ENCODE results near the gene LRRC3B.

The LRRC3B gene

GRCh38 chr3:26631390-26631738 is 8.8 kb downstream of the LRRC3B start:
- DNase-seq = no peak

GRCh38 chr3:26634601-26635000 is 12.0 kb downstream of the LRRC3B start:
- no peak for DNase-seq

GRCh38 chr3:26636096-26636727 is 13.6 kb downstream of the LRRC3B start:
- DNase-seq = no peak

GRCh38 chr3:26637698-26638097 is 15.1 kb downstream of the LRRC3B start:
- DNase-seq = no peak

GRCh38 chr3:26638113-26638512 is 15.5 kb downstream of the LRRC3B start:
- DNase-seq = no peak

- no peak for DNase-seq
These were observed 16.8 kb downstream of the LRRC3B start for GRCh38 chr3:26639339-26639738.

GRCh38 chr3:26647078-26647477 is 24.5 kb downstream of the LRRC3B start:
- no peak for DNase-seq

GRCh38 chr3:26648461-26648860 is 25.9 kb downstream of the LRRC3B start:
- DNase-seq = no peak

GRCh38 chr3:26652164-26652563 is 29.6 kb downstream of the LRRC3B start:
- DNase-seq = no peak

GRCh38 chr3:26653811-26654425 is 31.3 kb downstream of the LRRC3B start:
- DNase-seq = no peak

- DNase-seq = no peak
These were observed 32.7 kb downstream of the LRRC3B start for GRCh38 chr3:26655231-26655630.

- DNase-seq = no peak
These were observed 34.9 kb downstream of the LRRC3B start for GRCh38 chr3:26657348-26657976.

GRCh38 chr3:26668171-26668570 is 45.6 kb downstream of the LRRC3B start:
- no peak for DNase-seq

GRCh38 chr3:26668696-26669095 is 46.1 kb downstream of the LRRC3B start:
- DNase-seq = no peak

GRCh38 chr3:26675336-26675735 is 52.8 kb downstream of the LRRC3B start:
- DNase-seq = no peak

GRCh38 chr3:26681632-26682031 is 59.1 kb downstream of the LRRC3B start:
- no peak for DNase-seq

GRCh38 chr3:26682406-26682805 is 59.8 kb downstream of the LRRC3B start:
- DNase-seq = no peak

GRCh38 chr3:26683902-26684301 is 61.3 kb downstream of the LRRC3B start:
- DNase-seq = no peak

GRCh38 chr3:26687466-26687865 is 64.9 kb downstream of the LRRC3B start:
- DNase-seq = no peak

GRCh38 chr3:26699553-26699952 is 77.0 kb downstream of the LRRC3B start:
- DNase-seq = no peak

GRCh38 chr3:26703519-26703918 is 80.9 kb downstream of the LRRC3B start:
- no peak for DNase-seq

- DNase-seq = no peak
These were observed 82.2 kb downstream of the LRRC3B start for GRCh38 chr3:26704736-26705135.

GRCh38 chr3:26708501-26708900 is 85.9 kb downstream of the LRRC3B start:
- DNase-seq = no peak

GRCh38 chr3:26712211-26713026 is 89.8 kb downstream of the LRRC3B start:
- DNase-seq = peak; percentile 32
